HG02943 (cell line): ENCODE data around the gene HMGCR.
"Not testable (repeated sequence)": the region's sequence is repeated elsewhere in the genome, so short reads cannot be mapped to it uniquely, and the experiment has no call there.

ENCODE experiments used
- ATAC-seq: cut with Tn5 transposase; IDR thresholded peaks from one replicate; pipeline ENCODE4 v1.9.1; 2021; ENCODE audit warnings: mild to moderate bottlenecking, low read depth, moderate library complexity; ENCODE audit not compliant: unreplicated experiment

Gene HMGCR

GRCh38 chr5:75336615-75337336, at the start of gene HMGCR:
TSS of gene HMGCR (plus strand) at chr5:75337220. CDS start at chr5:75342606, 5,386 bp downstream.
- peak; percentile 98 for ATAC-seq

- not testable (repeated sequence) for ATAC-seq
These were observed 45.2 kb upstream of the HMGCR start for GRCh38 chr5:75291844-75292243.

GRCh38 chr5:75300084-75300483, 36.9 kb upstream of the HMGCR start:
- ATAC-seq: no peak

- no peak for ATAC-seq
These were observed 33.6 kb upstream of the HMGCR start for GRCh38 chr5:75303419-75303818.

GRCh38 chr5:75304486-75304885, 32.5 kb upstream of the HMGCR start:
- not testable (repeated sequence) for ATAC-seq

- ATAC-seq: no peak
These were observed 30.3 kb upstream of the HMGCR start for GRCh38 chr5:75306746-75307145.

- no peak for ATAC-seq
These were observed 26.8 kb upstream of the HMGCR start for GRCh38 chr5:75310212-75310611.

- not testable (repeated sequence) for ATAC-seq
These were observed 17.9 kb upstream of the HMGCR start for GRCh38 chr5:75319148-75319547.

- ATAC-seq: no peak
These were observed 17.4 kb upstream of the HMGCR start for GRCh38 chr5:75319638-75320037.

GRCh38 chr5:75320371-75320770, 16.6 kb upstream of the HMGCR start:
- ATAC-seq: no peak

GRCh38 chr5:75322066-75322465, 15.0 kb upstream of the HMGCR start:
- ATAC-seq: no peak

- ATAC-seq: no peak
These were observed 12.2 kb upstream of the HMGCR start for GRCh38 chr5:75324791-75325190.

GRCh38 chr5:75325242-75325641, 11.8 kb upstream of the HMGCR start:
- no peak for ATAC-seq

- no peak for ATAC-seq
These were observed 6.6 kb upstream of the HMGCR start for GRCh38 chr5:75330404-75330803.

- ATAC-seq: no peak
These were observed 5.6 kb upstream of the HMGCR start for GRCh38 chr5:75331095-75332090.

GRCh38 chr5:75333759-75334158, 3.3 kb upstream of the HMGCR start:
- not testable (repeated sequence) for ATAC-seq

GRCh38 chr5:75334413-75334812, 2.6 kb upstream of the HMGCR start:
- not testable (repeated sequence) for ATAC-seq

- no peak for ATAC-seq
These were observed 1.5 kb upstream of the HMGCR start for GRCh38 chr5:75335486-75335885.

GRCh38 chr5:75335952-75336614, 937 bp upstream of the HMGCR start:
- peak; percentile 3 for ATAC-seq

GRCh38 chr5:75337366-75338021, 474 bp downstream of the HMGCR start:
- peak; percentile 6 for ATAC-seq
